H9 (cell line): Measurements from ENCODE around the gene PIP5K1A. TPM values are rescaled to one million over a fixed set of nuclear protein-coding genes. Genes with fewer than 3 reads are reported as not detected.

Experiments used
- DNase-seq: peaks from one replicate; pipeline ENCODE4 v3.0.0-alpha.2; 2017
- H2AFZ ChIP-seq: one replicate; pipeline ENCODE4 v1.6.1; 2013; ENCODE audit warnings: mild to moderate bottlenecking, low read length, control low read depth, moderate library complexity
- H2AK5ac ChIP-seq: 2 replicates; pipeline ENCODE4 v1.6.1; 2013; ENCODE audit warnings: low read length, control low read depth, mixed read lengths; ENCODE audit not compliant: insufficient read length
- H2BK120ac ChIP-seq: one replicate; pipeline ENCODE4 v1.6.1; 2013; ENCODE audit warnings: low read depth, mild to moderate bottlenecking, low read length, control low read depth, inconsistent platforms; ENCODE audit not compliant: poor library complexity, severe bottlenecking
- H2BK12ac ChIP-seq: 2 replicates; pipeline ENCODE4 v1.6.1; 2013; ENCODE audit warnings: low read length, control low read depth, mixed read lengths, low read depth; ENCODE audit not compliant: insufficient read length
- H2BK15ac ChIP-seq: 2 replicates; pipeline ENCODE4 v1.6.1; 2013; ENCODE audit warnings: low read depth, low read length, control low read depth
- H2BK20ac ChIP-seq: one replicate; pipeline ENCODE4 v1.6.1; 2013; ENCODE audit warnings: low read depth, mild to moderate bottlenecking, low read length, control low read depth, inconsistent platforms; ENCODE audit not compliant: poor library complexity, severe bottlenecking
- H2BK5ac ChIP-seq: 2 replicates; pipeline ENCODE4 v1.6.1; 2013; ENCODE audit warnings: low read length, control low read depth, mixed read lengths; ENCODE audit not compliant: insufficient read length
- H3K14ac ChIP-seq: 2 replicates; pipeline ENCODE4 v1.6.1; 2013; ENCODE audit warnings: low read length, control low read depth; ENCODE audit not compliant: insufficient read depth
- H3K18ac ChIP-seq: 2 replicates; pipeline ENCODE4 v1.6.1; 2013; ENCODE audit warnings: low read depth, mild to moderate bottlenecking, mixed read lengths, low read length, control low read depth; ENCODE audit not compliant: insufficient read length
- H3K23ac ChIP-seq: 2 replicates; pipeline ENCODE4 v1.6.1; 2013; ENCODE audit warnings: low read length, control low read depth, mixed read lengths, low read depth; ENCODE audit not compliant: insufficient read length
- H3K23me2 ChIP-seq: 2 replicates; pipeline ENCODE4 v1.6.1; 2013; ENCODE audit warnings: low read depth, mild to moderate bottlenecking, mixed read lengths, low read length, control low read depth; ENCODE audit not compliant: insufficient read length, poor library complexity, severe bottlenecking
- H3K27ac ChIP-seq: 2 replicates; pipeline ENCODE4 v1.5.1; 2013; ENCODE audit warnings: low read length, control low read depth, mixed read lengths, low read depth; ENCODE audit not compliant: insufficient read length
- H3K27me3 ChIP-seq: 2 replicates; pipeline ENCODE4 v1.6.1; 2013; ENCODE audit warnings: low read length, control low read depth, inconsistent platforms; ENCODE audit not compliant: insufficient read depth
- H3K4ac ChIP-seq: 2 replicates; pipeline ENCODE4 v1.6.1; 2013; ENCODE audit warnings: low read depth, mild to moderate bottlenecking, control low read depth, inconsistent platforms, low read length, moderate library complexity
- H3K4me1 ChIP-seq: 2 replicates; pipeline ENCODE4 v1.6.1; 2013; ENCODE audit warnings: low read length, control low read depth, inconsistent platforms; ENCODE audit not compliant: insufficient read depth
- H3K4me2 ChIP-seq: 2 replicates; pipeline ENCODE4 v1.6.1; 2013; ENCODE audit warnings: low read length, control low read depth, mixed read lengths; ENCODE audit not compliant: insufficient read length, insufficient read depth
- H3K56ac ChIP-seq: 2 replicates; pipeline ENCODE4 v1.6.1; 2013; ENCODE audit warnings: low read depth, mild to moderate bottlenecking, mixed read lengths, low read length, control low read depth; ENCODE audit not compliant: insufficient read length
- H3K79me1 ChIP-seq: 2 replicates; pipeline ENCODE4 v1.6.1; 2013; ENCODE audit warnings: low read depth, mild to moderate bottlenecking, moderate library complexity, low read length, control low read depth, inconsistent platforms; ENCODE audit not compliant: insufficient read depth, poor library complexity, severe bottlenecking
- H3K79me2 ChIP-seq: 2 replicates; pipeline ENCODE4 v1.6.1; 2013; ENCODE audit warnings: low read length, control low read depth, inconsistent platforms; ENCODE audit not compliant: insufficient read depth
- H3K9ac ChIP-seq: 2 replicates; pipeline ENCODE4 v1.6.1; 2013; ENCODE audit warnings: low read length, control low read depth, mixed read lengths; ENCODE audit not compliant: insufficient read length; ENCODE audit errors: extremely low read depth
- H3K9me3 ChIP-seq: one replicate; pipeline ENCODE4 v1.6.1; 2013; ENCODE audit warnings: low read depth, low read length, inconsistent platforms; ENCODE audit not compliant: control insufficient read depth
- H3T11ph ChIP-seq: one replicate; pipeline ENCODE4 v1.6.1; 2013; ENCODE audit warnings: mild to moderate bottlenecking, low read length, control low read depth, inconsistent platforms
- H4K20me1 ChIP-seq: one replicate; pipeline ENCODE4 v1.6.1; 2013; ENCODE audit not compliant: control insufficient read depth, insufficient read length, insufficient read depth
- H4K5ac ChIP-seq: 2 replicates; pipeline ENCODE4 v1.6.1; 2013; ENCODE audit warnings: low read depth, mild to moderate bottlenecking, mixed read lengths, low read length, control low read depth; ENCODE audit not compliant: insufficient read length
- H4K8ac ChIP-seq: replicated peaks from 2 replicates; pipeline ENCODE4 v1.6.1; 2013; ENCODE audit warnings: low read length, control low read depth, mixed read lengths, low read depth; ENCODE audit not compliant: insufficient read length
- H4K91ac ChIP-seq: 2 replicates; pipeline ENCODE4 v1.6.1; 2013; ENCODE audit warnings: low read depth, mild to moderate bottlenecking, moderate library complexity, mixed read lengths, low read length, control low read depth; ENCODE audit not compliant: insufficient read length
- H3K27ac Mint-ChIP-seq, 3 experiments: 2 replicates in 2 of 3; 3 replicates in 1 of 3; pipeline ENCODE4 v1.8.0; 2020 to 2021; ENCODE audit warnings: mixed read lengths in 3 of 3, mild to moderate bottlenecking in 1 of 3, moderate library complexity in 1 of 3
- H3K27me3 Mint-ChIP-seq: 2 replicates; pipeline ENCODE4 v1.8.0; 2021; ENCODE audit warnings: low read depth, mild to moderate bottlenecking, moderate library complexity, mixed read lengths
- H3K36me3 Mint-ChIP-seq, 3 experiments: 2 replicates in 2 of 3; 3 replicates in 1 of 3; pipeline ENCODE4 v1.8.0; 2020 to 2021; ENCODE audit warnings: low read depth in 3 of 3, mixed read lengths in 3 of 3; ENCODE audit not compliant: insufficient read depth in 1 of 3
- H3K4me1 Mint-ChIP-seq, 2 experiments: 2 replicates each; pipeline ENCODE4 v1.8.0; 2020; ENCODE audit warnings: mixed read lengths in 2 of 2
- H3K4me3 Mint-ChIP-seq, 2 experiments: 2 replicates in 1 of 2; 3 replicates in 1 of 2; pipeline ENCODE4 v1.8.0; 2020 to 2021; ENCODE audit warnings: mild to moderate bottlenecking in 2 of 2, mixed read lengths in 2 of 2, moderate library complexity in 1 of 2
- H3K9me3 Mint-ChIP-seq, 2 experiments: 2 replicates in 1 of 2; 3 replicates in 1 of 2; pipeline ENCODE4 v1.8.0; 2020; ENCODE audit warnings: mild to moderate bottlenecking in 2 of 2, mixed read lengths in 2 of 2, moderate library complexity in 1 of 2
- WGBS: extraction: QIAGEN DNeasy Blood & Tissue Kit; methylation state at CpG from one replicate; pipeline ENCODE4 v1.1.7; 2013; ENCODE audit warnings: missing lambda C conversion rate, low lambda C conversion rate, mixed read lengths; ENCODE audit not compliant: insufficient read length; ENCODE audit errors: extremely low coverage; 5-methylcytosine and 5-hydroxymethylcytosine counted together
- total RNA-seq: library from RNA; stranded (reverse); gene quantifications from 2 replicates; pipeline ENCODE4 v1.2.1, GENCODE V29; 2021
- TF ChIP-seq, protein P1 (sequence below): fragments of 200-600 bp; sonication (generic); conservative IDR thresholded peaks from 3 replicates; pipeline ENCODE4 v1.8.0; 2021; ENCODE audit warnings: antibody characterized with exemption, mild to moderate bottlenecking

Gene PIP5K1A
- total RNA-seq, 1 experiment from 2014 or later = 94.6 TPM

DNA sequence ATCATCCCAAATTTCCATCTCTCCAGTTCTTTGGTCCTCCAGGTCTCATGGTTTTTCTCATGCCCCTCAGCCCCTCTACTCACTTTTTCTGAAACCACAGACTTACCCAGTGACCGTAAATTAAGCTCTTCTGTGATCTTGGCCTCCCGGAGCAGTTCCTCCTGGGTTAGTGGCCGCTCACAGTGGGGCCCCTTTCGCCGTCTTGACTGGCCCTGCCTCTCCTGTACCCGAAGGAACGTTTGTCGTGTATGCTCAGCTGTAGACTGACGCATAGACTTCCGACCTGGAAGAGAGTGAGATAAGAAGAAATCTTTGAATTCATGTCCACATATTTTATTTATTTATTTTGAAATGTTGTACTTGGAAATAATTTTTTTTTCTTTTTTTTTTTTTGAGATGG is 14.1 kb upstream of the PIP5K1A start:
- no peak overlapping the region for H3K56ac ChIP-seq
- H3K18ac ChIP-seq = no peak overlapping the region
- H3K23ac ChIP-seq = no peak overlapping the region
- TF ChIP-seq, protein P1, sequence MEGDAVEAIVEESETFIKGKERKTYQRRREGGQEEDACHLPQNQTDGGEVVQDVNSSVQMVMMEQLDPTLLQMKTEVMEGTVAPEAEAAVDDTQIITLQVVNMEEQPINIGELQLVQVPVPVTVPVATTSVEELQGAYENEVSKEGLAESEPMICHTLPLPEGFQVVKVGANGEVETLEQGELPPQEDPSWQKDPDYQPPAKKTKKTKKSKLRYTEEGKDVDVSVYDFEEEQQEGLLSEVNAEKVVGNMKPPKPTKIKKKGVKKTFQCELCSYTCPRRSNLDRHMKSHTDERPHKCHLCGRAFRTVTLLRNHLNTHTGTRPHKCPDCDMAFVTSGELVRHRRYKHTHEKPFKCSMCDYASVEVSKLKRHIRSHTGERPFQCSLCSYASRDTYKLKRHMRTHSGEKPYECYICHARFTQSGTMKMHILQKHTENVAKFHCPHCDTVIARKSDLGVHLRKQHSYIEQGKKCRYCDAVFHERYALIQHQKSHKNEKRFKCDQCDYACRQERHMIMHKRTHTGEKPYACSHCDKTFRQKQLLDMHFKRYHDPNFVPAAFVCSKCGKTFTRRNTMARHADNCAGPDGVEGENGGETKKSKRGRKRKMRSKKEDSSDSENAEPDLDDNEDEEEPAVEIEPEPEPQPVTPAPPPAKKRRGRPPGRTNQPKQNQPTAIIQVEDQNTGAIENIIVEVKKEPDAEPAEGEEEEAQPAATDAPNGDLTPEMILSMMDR = no peak
- no peak overlapping the region for H2AK5ac ChIP-seq
- no peak overlapping the region for H2AFZ ChIP-seq
- no peak overlapping the region for H3K27ac ChIP-seq
- no peaks in the 10 kb centered on the region for H3K79me1 ChIP-seq
- no peaks in the 10 kb centered on the region for H3K4me1 ChIP-seq
- H3K79me2 ChIP-seq = peaks cover 8% of the 10 kb centered on the region; the same call in 1 of the 2 replicates
- H4K91ac ChIP-seq = no peak overlapping the region
- no peak overlapping the region for H4K8ac ChIP-seq
- no peaks in the 10 kb centered on the region for H3K27me3 ChIP-seq
- no peak overlapping the region for H2BK20ac ChIP-seq
- no peaks in the 10 kb centered on the region for H3K23me2 ChIP-seq
- no peak overlapping the region for H3K4ac ChIP-seq
- Mint-ChIP-seq H3K4me3 (no peak overlapping the region), H3K27ac (no peak overlapping the region), H3K36me3 (peaks cover 43 to 68% (median 63%) of the 10 kb centered on the region in 3 experiments), H3K4me1 (peaks cover 6 to 10% of the 10 kb centered on the region in 2 experiments), H3K9me3 (no peaks in the 10 kb centered on the region), H3K27me3 (no peaks in the 10 kb centered on the region)
- H3K9me3 ChIP-seq = no peaks in the 10 kb centered on the region
- no peak overlapping the region for H2BK120ac ChIP-seq
- H3K14ac ChIP-seq = no peak overlapping the region
- H3T11ph ChIP-seq = no peak overlapping the region
- H2BK12ac ChIP-seq = no peak overlapping the region
- H3K9ac ChIP-seq = no peak overlapping the region
- no CpG with 5 or more reads among the region's 10 CpGs for WGBS
- no peaks in the 10 kb centered on the region for H4K20me1 ChIP-seq
- H2BK15ac ChIP-seq = no peak overlapping the region
- H4K5ac ChIP-seq = no peak overlapping the region
- no peak overlapping the region for H3K4me2 ChIP-seq
- H2BK5ac ChIP-seq = no peak overlapping the region
- no peak for DNase-seq
